Endothelial cell of umbilical vein (primary cell): ENCODE measurements around the gene RADIL.

Experiments
- EZH2 ChIP-seq: IDR thresholded peaks from 2 replicates; pipeline ENCODE4 v1.6.1; 2012; ENCODE audit warnings: borderline replicate concordance, low read depth, mild to moderate bottlenecking, moderate library complexity, low read length, inconsistent platforms; ENCODE audit not compliant: severe bottlenecking
- FOS ChIP-seq: IDR thresholded peaks from 2 replicates; pipeline ENCODE4 v1.6.1; 2011; ENCODE audit warnings: mild to moderate bottlenecking, low read length, moderate library complexity, borderline replicate concordance; ENCODE audit not compliant: insufficient read depth
- GATA2 ChIP-seq: IDR thresholded peaks from 2 replicates; pipeline ENCODE4 v1.7.0; 2011; ENCODE audit warnings: low read depth, mild to moderate bottlenecking, moderate library complexity, mixed read lengths, low read length; ENCODE audit not compliant: insufficient read length, insufficient read depth
- JUN ChIP-seq: IDR thresholded peaks from 2 replicates; pipeline ENCODE4 v1.6.1; 2011; ENCODE audit warnings: borderline replicate concordance, low read depth; ENCODE audit not compliant: insufficient read length, insufficient read depth
- MAX ChIP-seq: IDR thresholded peaks from 2 replicates; pipeline ENCODE4 v1.6.1; 2011; ENCODE audit not compliant: insufficient read depth, insufficient read length
- MYC ChIP-seq: IDR thresholded peaks from one replicate; pipeline ENCODE4 v1.6.1; 2011; ENCODE audit warnings: mild to moderate bottlenecking, low read depth, low read length
- POLR2A ChIP-seq: IDR thresholded peaks from 2 replicates; pipeline ENCODE4 v1.6.1; 2012; ENCODE audit warnings: low read depth, mild to moderate bottlenecking, control low read depth, low read length
- POLR2AphosphoS5 ChIP-seq: IDR thresholded peaks from 2 replicates; pipeline ENCODE4 v1.6.1; 2012; ENCODE audit warnings: low read depth, mild to moderate bottlenecking, control low read depth, low read length, moderate library complexity; ENCODE audit not compliant: insufficient read depth
- TF ChIP-seq, protein P1 (sequence below), 2 donors: IDR thresholded peaks; 1 replicate in 1 of 2; 2 replicates in 1 of 2; pipeline ENCODE4 v1.5.1; 2011; ENCODE audit warnings: low read length in 2 of 2, mild to moderate bottlenecking in 2 of 2, moderate library complexity in 2 of 2, control low read depth in 1 of 2, inconsistent platforms in 1 of 2, low read depth in 1 of 2; ENCODE audit not compliant: insufficient read depth in 1 of 2; ENCODE audit errors: extremely low read depth in 1 of 2

DNA sequence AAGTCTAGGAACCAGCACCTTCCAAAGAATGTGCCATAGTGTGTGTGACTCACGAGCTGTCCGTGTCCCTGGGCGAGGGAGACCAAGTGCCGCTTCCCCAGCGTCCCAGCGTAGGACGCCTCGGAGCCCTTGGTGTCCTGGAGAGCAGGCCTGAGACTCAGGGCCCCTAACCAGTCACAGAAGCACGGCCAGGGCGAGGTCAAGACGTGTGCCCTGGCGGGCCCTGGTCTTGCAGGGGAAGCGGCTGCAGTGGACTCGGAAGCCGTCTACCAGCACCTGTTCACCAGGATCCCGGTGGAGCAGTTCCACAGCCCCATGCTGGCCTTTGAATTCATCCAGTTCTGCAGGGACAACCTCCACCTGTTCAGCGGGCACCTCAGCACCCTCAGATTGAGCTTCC lies 97.5 kb downstream of the RADIL start:
- no peak for TF ChIP-seq POLR2A
- TF ChIP-seq, protein P1, sequence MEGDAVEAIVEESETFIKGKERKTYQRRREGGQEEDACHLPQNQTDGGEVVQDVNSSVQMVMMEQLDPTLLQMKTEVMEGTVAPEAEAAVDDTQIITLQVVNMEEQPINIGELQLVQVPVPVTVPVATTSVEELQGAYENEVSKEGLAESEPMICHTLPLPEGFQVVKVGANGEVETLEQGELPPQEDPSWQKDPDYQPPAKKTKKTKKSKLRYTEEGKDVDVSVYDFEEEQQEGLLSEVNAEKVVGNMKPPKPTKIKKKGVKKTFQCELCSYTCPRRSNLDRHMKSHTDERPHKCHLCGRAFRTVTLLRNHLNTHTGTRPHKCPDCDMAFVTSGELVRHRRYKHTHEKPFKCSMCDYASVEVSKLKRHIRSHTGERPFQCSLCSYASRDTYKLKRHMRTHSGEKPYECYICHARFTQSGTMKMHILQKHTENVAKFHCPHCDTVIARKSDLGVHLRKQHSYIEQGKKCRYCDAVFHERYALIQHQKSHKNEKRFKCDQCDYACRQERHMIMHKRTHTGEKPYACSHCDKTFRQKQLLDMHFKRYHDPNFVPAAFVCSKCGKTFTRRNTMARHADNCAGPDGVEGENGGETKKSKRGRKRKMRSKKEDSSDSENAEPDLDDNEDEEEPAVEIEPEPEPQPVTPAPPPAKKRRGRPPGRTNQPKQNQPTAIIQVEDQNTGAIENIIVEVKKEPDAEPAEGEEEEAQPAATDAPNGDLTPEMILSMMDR (IDR thresholded peaks at IDR 0.05; ENCODE audit: extremely low read depth in 1 of 2, insufficient read depth in 1 of 2, low read depth in 1 of 2, low read length in 2 of 2), result no peak
- no peak for TF ChIP-seq JUN
- TF ChIP-seq MAX, result no peak
- TF ChIP-seq POLR2AphosphoS5, result no peak
- TF ChIP-seq EZH2, result no peak
- no peak for TF ChIP-seq FOS
- TF ChIP-seq MYC, result no peak
- TF ChIP-seq GATA2, result no peak
